Vagina (tissue), 2 donors: ENCODE measurements around the gene HEPH. TPM values are rescaled to one million over a fixed set of nuclear protein-coding genes. Genes with fewer than 3 reads are reported as not detected.

ENCODE experiments used
- DNase-seq, 2 donors: peaks; one replicate each; pipeline ENCODE4 v3.0.0-alpha.2; 2017; ENCODE audit errors: extremely low spot score in 2 of 2
- H3K27ac ChIP-seq: fragments of 200-600 bp; sonication (generic); one replicate; pipeline ENCODE4 v1.5.1; 2019
- H3K27me3 ChIP-seq: fragments of 200-600 bp; sonication (generic); one replicate; pipeline ENCODE4 v1.5.1; 2019
- H3K36me3 ChIP-seq, 2 donors: fragments of 200-600 bp; sonication (generic); one replicate each; pipeline ENCODE4 v1.5.1; 2017 to 2019
- H3K4me1 ChIP-seq: fragments of 200-600 bp; sonication (generic); one replicate; pipeline ENCODE4 v1.5.1; 2019
- H3K4me3 ChIP-seq, 2 donors: fragments of 200-600 bp; sonication (generic); 1 replicate in 1 of 2; 2 replicates in 1 of 2; pipeline ENCODE4 v1.5.1; 2016 to 2019
- H3K9me3 ChIP-seq: fragments of 200-600 bp; sonication (generic); one replicate; pipeline ENCODE4 v1.5.1; 2019
- CTCF ChIP-seq, 3 experiments: fragments of 450-650 bp in 2 of 3; fragments of 200-600 bp in 1 of 3; sonication (generic) in 1 of 3; IDR thresholded peaks; one replicate each; pipeline ENCODE4 v1.5.1; 2017 to 2019; ENCODE audit warnings: antibody characterized with exemption in 3 of 3, mild to moderate bottlenecking in 2 of 3, moderate library complexity in 2 of 3
- POLR2A ChIP-seq, 2 donors: fragments of 450-650 bp; IDR thresholded peaks; one replicate each; pipeline ENCODE4 v1.6.1; 2017; ENCODE audit warnings: antibody characterized with exemption in 2 of 2, mild to moderate bottlenecking in 2 of 2, moderate library complexity in 2 of 2
- POLR2AphosphoS5 ChIP-seq, 2 donors: sonication (generic); formaldehyde crosslinking; IDR thresholded peaks; one replicate each; pipeline ENCODE4 v1.9.0; 2017; ENCODE audit warnings: antibody characterized with exemption in 2 of 2, mild to moderate bottlenecking in 2 of 2, low read depth in 1 of 2; ENCODE audit not compliant: insufficient read depth in 1 of 2
- intact Hi-C: fragments of 100-400 bp; cut with DNase I; formaldehyde crosslinking; loops from one replicate; pipeline ENCODE4 v1.15.1; 2023
- total RNA-seq: library from RNA; depleted of rRNA; stranded (reverse); fragments of >200 nt; gene quantifications from one replicate; pipeline ENCODE4 v1.2.3, GENCODE V29; 2016

Gene HEPH
- total RNA-seq, 1 donor from 2014 or later, result 8.6 TPM

- Histone ChIP-seq H3K36me3 (no peaks in the 10 kb centered on the region), H3K4me1 (no peaks in the 10 kb centered on the region), H3K27ac (no peak overlapping the region), H3K4me3 (no peak overlapping the region), H3K27me3 (no peaks in the 10 kb centered on the region), H3K9me3 (no peaks in the 10 kb centered on the region)
- intact Hi-C loops, result no loop called here
- TF ChIP-seq POLR2A (IDR thresholded peaks at IDR 0.05), result no peak
- peak in 1 of 3 experiments; percentile 17 for TF ChIP-seq CTCF (IDR thresholded peaks at IDR 0.05)
- DNase-seq, result no peak
Observed at GRCh38 chrX:66200855-66201795, 37.1 kb downstream of the HEPH start.

- no peak for TF ChIP-seq CTCF (IDR thresholded peaks at IDR 0.05)
- TF ChIP-seq POLR2A (IDR thresholded peaks at IDR 0.05), result no peak
- no peak for TF ChIP-seq POLR2AphosphoS5 (IDR thresholded peaks at IDR 0.05; ENCODE audit: insufficient read depth in 1 of 2, low read depth in 1 of 2)
- H3K9me3 ChIP-seq, result no peaks in the 10 kb centered on the region
Observed at GRCh38 chrX:66203114-66203513, 39.1 kb downstream of the HEPH start.

DNA sequence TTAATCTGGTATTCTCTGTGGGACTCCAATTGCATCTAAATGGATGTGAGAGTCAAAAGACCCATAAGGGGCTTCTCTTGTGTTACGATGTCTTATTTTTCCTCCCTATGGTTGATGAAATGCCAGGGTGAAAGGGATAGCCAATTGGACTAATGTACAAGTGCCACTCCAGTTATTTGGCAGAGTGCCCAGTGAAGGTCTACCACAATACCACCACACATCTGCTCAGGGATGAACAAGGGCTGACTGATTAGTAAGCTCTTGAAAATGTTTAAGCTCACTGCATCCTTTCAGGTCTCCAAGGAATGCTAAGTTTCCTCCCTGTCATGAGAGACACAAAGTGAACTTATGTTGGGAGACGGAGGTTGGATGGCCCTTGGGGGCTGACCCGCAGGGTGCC lies 57.8 kb downstream of the HEPH start:
- H3K27ac ChIP-seq, result no peak overlapping the region
- intact Hi-C loops, result no loop called here
- no peaks in the 10 kb centered on the region for H3K36me3 ChIP-seq
- no peak overlapping the region for H3K4me3 ChIP-seq
- TF ChIP-seq POLR2AphosphoS5 (IDR thresholded peaks at IDR 0.05; ENCODE audit: insufficient read depth in 1 of 2, low read depth in 1 of 2) (no peak), POLR2A (IDR thresholded peaks at IDR 0.05) (no peak), CTCF (IDR thresholded peaks at IDR 0.05) (no peak)
- H3K27me3 ChIP-seq, result no peaks in the 10 kb centered on the region
- no peaks in the 10 kb centered on the region for H3K9me3 ChIP-seq
- no peaks in the 10 kb centered on the region for H3K4me1 ChIP-seq
- no peak for DNase-seq

More at GRCh38 chrX:66203114-66203513, 39.1 kb downstream of the HEPH start:
- Histone ChIP-seq H3K4me3 (no peak overlapping the region), H3K36me3 (no peaks in the 10 kb centered on the region), H3K27ac (no peak overlapping the region), H3K4me1 (no peaks in the 10 kb centered on the region), H3K27me3 (no peaks in the 10 kb centered on the region)
- no peak for DNase-seq
- intact Hi-C loops, result no loop called here

GRCh38 chrX:66232296-66232695 lies 68.2 kb downstream of the HEPH start:
- intact Hi-C loops, result no loop called here

More at GRCh38 chrX:66232296-66232695, 68.2 kb downstream of the HEPH start:
- TF ChIP-seq CTCF (IDR thresholded peaks at IDR 0.05), result no peak
- Histone ChIP-seq H3K27ac (no peak overlapping the region), H3K36me3 (no peaks in the 10 kb centered on the region), H3K4me3 (no peak overlapping the region), H3K4me1 (no peaks in the 10 kb centered on the region), H3K9me3 (no peaks in the 10 kb centered on the region), H3K27me3 (no peaks in the 10 kb centered on the region)
- no peak for DNase-seq
